Ammon's horn (tissue), 1 donor: ENCODE measurements around the gene GADD45G.
A peak's percentile ranks its signal among the peaks of the same experiment; 100 is the strongest.

Experiments used
- DNase-seq: peaks from one replicate; pipeline ENCODE4 v3.0.0-alpha.2; 2016; ENCODE audit warnings: low spot score

Gene GADD45G

DNA sequence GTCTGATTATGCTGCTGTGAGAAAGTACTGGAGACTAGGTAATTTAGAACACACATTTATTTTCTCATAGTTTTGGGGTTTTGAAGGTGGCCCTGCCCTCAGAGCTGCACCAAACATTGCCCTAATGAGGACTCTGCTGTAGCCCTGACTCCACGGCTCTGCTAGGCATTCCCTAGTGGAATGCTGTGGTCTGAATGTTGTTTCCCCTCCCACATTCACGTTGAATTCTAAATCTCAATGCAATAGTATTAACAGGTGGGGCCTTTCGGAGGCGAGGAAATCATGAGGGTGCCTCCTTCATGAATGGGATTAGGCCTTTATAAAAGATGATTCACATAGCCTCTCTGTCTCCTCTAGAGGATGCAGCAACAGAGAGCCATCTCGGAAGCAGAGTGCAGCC lies 25.7 kb downstream of the GADD45G start:
- DNase-seq: no peak

DNA sequence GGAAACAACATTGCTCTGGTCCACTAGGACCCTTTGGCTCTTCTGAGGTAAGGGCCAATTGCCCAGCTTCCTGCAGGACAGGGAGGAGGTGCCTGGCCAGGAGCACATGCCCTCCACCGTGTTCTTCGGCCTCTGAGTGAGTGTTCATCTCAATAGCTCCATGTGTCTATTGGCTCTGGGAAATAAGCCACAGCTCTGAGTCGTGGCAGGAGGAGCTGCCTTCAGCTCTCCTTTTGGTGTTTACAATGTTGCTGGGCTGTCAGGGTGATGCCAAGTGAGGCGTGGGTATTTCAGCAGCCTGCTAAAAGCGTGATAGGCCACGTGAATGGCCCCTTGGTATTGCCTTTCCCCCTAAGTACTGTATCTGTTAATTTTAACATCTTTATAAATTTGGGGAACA lies 26.6 kb downstream of the GADD45G start:
- DNase-seq: peak; percentile 56

DNA sequence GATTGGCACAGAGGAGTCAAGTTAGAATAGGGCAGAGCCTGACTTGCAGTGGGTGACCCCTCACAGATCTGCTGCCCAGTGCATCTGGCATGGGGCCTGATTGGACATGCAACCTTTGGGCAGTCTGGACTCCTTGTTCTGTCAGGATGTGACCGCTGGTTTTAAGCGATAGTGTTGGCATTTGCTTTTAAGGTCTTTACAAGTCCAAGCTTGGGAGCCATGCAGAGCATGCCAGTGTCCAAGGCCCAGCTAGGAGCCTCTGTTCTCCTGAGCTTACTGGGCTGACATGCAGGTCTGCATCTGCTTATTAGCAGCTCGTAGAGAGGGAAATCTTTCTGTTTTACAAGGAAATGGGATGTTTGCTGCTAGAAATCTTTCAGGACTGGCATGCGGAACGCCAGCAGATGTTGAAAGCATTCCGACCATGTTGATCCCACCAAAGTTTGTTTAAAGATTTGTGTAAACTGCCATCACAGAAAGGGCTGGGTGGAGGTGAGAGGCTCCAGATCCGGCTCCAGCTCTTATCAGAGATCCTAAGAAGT lies 27.5 kb downstream of the GADD45G start:
- DNase-seq: no peak

DNA sequence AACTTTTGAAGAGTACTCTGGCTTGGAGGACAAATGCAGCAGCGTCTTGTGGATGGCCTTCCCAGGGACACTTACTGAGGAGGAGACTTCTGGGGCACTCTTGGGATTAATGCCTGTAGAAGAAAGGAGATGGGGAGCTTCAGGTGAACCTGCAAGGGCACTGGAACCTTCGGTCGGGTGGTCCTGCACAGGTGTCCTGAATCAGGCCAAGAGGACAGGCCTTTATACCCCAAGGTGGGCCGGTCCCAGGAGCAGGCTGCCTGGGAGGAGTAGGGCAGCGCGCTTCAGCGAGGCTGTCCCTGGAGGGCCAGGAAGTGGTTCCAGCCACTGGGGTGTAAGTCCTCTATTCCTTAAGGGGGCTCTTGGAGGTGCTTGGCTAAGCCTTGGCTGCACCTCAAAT lies 27.9 kb downstream of the GADD45G start:
- no peak for DNase-seq

DNA sequence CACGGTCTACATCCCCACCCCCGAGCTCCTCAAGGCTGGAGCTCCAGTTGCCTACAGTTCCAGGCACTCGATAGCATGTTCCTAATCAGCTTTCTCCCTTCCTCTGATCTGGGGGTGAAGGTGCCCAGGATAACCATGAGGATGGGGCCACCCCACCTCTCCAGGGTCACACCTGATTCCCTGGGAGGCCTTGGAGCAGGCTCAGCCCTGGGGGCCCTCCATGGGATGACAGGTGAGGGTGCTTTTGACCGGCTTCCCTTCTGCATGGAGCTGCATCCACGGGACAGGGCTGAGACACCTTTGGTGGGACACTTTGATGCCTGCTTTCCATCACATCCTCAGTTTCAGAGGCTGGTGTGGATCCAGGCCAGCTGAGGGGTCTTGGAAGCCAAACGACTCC lies 28.6 kb downstream of the GADD45G start:
- no peak for DNase-seq

DNA sequence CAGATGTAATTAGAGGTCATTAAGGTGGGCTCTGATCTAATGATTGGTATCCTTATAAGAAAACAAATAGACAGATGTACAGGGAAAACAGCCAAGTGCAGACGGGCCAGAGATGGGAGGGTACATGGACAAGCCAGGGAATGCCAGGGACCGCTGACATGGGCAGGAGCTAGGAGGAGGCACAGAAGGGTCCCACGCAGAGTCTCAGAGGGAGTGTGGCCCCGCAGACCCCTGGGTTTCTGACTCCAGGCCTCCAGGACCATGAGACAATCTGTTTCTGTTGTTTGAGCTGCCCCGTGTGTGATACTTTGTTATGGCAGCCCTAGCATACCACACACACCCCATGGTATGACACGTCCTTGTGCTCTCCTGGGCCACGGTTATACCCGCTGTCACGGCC lies 29.1 kb downstream of the GADD45G start:
- DNase-seq: no peak

DNA sequence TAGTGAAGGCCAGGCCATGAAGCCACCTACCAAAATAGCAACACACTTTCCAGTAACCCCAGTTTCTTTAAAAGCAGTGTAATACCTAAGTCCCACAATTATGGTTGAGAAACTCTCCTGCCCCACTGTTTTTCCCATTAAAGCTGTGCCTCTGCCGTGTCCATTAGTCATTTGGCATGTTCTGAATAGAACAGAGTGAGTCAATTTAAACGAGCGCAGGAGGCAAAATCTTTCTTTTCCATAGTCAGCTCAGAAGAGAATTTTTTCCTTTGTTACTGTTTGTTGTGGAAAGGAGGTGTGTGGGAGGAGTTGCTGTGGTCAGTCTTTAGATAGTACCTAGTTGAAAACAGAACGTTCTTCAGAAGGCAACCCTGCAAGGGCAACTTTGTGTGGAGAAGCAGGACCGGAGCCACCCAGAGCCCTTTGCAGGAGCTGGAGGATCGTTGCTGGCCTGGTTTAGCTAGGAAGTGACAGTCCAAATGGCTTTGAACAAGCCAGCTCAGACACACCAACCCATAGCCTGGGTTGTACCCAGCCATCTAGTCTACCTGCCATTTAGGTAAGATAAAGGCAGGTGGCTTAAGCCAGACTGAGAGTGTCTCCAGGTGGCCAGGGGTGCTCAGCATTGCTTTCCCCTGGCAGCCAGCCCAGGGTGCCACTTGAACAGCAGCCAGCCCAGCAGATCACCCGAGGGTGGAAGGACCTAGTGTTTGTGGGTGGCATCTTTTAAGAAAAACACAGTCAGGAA lies 30.4 kb downstream of the GADD45G start:
- DNase-seq: peak; percentile 36

DNA sequence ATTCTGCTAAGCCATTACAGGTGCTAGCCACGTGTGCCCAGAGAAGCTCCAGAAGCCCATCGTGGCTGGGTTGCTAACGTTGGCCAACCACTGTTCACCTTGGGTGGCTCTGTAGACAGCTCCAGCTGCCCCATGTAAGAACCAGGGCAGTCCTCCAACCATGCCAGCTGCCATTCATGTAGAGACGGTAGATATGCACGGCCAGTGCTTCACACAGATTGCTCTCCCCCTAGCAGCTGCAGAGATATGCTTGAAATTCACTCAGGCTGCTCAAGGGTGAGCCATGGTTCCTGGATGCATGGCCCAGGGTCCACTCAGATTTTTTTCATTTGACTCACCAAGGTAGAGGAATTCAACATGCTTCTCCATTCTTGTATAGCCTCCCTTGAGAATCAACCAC lies 31.0 kb downstream of the GADD45G start:
- no peak for DNase-seq

DNA sequence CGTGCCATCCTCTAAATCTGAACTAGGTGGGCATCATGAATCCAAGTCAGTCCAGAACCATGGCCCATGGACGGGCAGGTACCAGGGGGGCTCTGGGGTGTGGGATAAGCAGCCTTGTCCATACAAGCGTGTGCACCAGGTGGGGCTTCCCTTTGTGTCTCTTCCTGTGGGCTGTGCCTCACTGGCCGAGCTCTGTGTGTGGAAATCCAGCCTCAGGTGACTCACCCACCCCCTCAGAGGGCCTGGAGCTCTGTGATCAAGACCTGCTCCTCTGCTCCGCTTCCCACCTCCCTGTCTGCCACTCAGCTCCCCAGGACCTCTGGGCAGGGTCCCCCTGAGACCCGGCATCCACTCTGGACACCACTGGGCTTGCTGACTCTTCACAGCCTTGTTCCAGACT lies 33.0 kb downstream of the GADD45G start:
- no peak for DNase-seq

DNA sequence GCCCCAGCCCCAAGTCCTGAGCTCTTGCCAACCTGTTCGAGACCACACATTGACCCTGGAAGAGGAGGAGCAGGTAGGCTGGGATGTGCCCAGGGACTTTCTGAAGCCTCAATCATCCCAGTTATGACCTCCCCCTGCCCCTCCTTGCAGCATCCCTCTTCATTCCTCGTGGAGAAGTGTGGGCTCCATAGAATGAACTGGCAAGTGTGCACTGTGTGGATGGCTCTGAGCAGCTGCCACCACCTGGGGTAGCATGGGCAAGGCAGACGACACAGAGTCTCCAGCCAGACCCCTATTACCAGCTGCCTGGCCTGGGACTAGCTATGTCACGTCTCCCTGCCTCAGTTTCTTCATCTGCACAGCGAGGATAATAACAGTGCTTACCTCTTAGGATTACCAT lies 33.5 kb downstream of the GADD45G start:
- no peak for DNase-seq

DNA sequence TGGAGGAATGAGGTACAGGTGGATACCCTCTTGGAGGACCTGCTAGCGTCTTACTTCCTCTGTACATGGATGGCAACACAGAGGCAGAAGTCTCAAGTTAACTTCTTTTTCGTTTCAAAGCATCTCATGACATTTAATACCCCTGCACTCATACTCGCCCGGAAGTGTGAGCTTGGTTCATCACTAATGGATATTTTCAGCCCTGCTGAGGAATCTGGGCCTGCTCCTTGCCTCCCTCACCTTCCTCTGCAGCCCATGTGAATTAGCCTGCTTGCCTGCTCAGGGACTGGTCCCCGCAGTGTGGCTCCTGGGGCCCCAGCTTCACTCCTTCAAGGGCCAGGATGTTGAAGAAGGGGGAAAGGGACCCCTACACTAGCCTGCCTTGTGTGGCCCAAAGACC lies 34.1 kb downstream of the GADD45G start:
- DNase-seq: no peak

DNA sequence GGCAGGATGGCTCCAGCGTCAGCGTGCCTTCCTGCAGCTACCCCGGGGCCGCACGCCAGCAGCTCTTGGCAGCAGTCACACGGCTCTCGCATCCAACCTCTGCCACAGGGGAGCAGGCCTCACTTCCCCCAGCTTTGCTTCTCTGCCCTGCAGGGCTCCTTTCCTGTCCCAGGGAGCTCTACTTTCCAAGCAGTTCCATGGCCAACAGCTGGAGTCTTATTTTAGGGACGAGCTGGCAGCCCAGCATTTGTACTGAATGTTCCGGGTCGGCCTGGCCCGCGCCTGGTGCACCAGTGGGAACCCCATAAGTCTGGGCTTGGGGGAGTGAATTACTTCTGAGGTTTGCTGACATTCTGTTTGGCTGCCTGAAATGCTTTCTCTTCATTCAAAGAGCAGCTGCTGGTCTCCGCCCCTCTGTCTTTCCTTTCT lies 34.6 kb downstream of the GADD45G start:
- DNase-seq: peak; percentile 79

DNA sequence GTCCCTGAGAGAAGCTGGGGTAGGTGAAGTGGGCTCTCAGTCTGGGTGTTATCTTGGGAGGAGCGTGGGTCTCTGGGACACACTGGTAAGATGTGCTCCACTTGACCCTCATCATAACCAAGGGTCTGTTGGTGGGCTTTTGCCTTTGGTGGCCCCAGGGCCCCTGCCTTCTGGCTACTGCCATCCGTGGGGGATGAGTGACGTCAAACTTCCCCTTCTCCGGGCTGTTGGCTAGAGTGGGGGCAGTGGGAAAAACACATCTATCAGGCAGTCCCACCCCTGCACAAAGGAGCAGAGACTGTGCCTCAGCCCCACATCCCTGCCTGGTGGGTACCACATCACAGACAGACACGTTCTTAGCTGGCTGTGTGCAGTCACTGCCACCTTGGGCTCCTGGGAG lies 35.1 kb downstream of the GADD45G start:
- DNase-seq: no peak

DNA sequence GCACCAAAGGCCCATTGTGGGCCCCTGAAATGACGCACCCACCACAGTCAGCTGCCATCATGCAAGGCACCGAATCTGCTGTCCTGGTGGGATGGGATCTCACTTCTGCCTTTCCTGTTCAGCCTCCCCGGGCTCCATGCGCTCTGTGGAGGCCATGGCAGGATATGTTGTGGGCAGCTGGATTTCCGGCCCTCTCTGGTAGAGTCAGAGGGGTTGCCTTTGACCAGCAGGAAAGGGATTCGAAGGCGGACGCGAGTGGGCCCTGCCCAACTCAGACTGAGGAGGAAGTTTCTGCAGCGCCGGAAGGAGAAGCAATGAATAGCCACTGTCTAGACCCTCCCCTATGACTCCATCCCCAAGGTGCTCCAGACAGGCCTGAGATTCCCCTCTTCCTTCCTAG lies 35.5 kb downstream of the GADD45G start:
- peak; percentile 49 for DNase-seq

DNA sequence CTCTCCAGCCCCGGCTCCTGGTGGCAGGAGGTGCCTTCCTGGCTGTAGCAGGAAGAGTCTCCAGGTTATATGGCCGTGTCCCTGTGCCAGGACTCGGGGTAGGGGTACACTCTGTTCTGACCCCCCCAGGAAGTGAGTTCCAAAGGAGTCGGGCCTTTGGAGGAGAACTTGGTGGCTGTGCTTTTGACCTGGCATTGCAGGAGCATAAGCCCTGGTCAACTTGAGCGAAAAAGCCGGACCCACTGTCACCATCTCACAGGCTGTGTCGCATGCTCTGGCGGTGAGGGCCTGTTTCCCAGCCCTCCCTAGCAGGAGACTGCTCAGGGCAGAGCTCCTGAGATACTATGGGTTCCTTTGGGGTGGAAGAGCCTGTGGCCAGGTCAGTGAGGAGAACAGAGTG lies 36.0 kb downstream of the GADD45G start:
- no peak for DNase-seq

DNA sequence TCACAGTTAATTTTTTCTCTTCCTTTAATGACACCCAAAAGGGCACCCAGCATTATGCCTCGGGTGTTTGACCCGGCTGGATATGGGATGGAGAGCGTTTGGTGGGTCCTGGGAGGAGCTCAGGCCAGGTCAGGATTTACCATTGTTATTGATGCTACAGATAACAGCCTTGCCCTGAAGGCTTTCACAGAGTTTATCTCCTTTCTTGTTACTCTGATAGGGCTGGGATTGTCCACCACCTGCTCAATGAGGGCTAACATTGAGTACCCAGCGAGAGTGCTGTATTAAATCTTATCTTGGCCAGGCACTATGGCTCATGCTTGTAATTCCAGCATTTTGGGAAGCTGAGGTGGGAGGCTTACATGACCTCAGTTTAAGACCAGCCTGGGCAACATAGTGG lies 37.2 kb downstream of the GADD45G start:
- no peak for DNase-seq

DNA sequence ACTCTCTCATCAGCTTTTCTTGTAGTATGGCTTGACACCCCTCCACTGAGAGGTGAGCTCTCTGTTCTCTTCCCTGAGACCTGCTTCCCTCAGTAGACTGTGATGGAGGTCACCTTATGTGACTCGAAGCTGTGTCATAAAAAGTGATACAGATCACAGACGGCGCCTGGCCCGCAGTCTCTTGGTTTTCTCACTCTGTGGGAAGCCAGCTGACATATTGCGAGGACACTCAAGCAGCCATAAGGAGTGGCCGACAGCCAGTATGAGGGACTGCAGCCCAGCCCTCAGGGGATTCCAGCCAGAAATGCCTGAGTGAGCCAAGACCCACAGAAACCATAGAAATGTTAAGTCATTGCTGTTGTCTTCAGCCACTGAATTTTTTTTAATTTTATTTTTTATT lies 38.0 kb downstream of the GADD45G start:
- no peak for DNase-seq

DNA sequence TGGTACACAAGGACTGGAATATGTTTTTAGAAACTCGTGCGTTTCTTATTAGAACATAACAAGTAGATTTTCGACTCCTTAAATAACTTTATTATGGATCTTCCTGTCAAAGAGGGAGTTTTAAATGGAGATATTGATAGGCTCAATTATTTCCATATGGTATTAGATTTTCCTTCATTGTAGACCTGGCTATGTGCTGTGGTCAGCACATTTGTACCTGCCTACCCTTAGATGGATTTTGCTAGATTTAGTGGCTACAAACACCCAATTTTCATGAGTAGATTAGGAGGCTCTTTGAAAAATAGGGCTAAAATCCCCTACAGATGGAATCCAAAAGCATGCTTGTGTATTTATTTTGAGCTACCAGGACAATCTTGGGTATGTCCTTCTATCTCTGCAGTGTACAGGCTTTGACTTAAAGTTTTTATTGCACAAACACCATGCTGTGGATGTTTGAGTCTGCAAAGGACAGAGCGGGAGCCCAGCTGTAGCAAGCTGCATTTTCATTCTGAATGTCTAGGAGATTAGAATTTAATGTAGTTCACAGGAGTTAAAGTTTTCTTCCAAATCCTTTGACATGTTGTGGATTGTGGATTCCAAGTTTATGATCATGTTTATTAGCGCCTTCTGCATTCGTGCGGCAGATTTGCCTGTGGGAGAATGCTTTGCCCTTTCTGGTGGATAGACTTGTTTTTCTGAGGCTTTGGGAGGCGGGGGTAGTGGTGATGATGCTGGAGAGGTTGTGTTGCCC lies 41.6 kb downstream of the GADD45G start:
- no peak for DNase-seq

DNA sequence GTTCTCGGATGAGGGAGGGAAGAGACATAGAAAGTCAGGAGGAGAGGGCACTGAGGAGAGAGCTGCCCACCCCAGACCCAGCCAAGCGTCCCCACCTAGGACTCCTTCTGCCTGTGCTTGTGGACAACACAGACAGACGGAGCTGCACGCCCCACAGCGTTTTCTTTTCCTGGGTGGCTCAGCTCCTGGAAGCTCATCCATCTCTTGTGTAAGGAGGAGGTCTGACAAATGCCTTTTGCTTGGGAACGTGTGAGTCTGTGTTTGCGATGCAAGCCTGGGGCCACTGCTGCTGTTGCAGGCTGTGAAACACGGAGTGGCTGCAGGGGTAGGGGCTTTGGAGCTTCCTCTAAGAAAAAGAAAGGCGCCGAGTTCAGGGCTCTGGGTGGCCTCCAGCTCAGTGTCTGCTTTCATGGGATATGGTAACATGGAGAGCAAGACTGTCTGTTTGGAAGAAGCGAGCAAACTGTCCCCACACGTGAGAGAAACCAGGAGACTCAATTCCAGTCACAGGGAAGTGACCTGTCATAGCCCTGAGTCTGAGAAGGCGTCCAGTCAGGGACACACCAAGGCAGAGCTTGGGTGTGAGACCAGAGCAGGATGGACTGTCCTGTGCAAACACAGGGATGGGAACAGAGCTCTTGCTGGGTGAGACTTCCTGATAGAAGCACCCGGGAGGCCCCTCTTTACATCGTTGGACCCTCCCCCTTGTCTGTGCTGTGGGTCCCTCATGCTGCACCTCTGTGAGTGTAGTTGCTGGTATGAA lies 42.7 kb downstream of the GADD45G start:
- DNase-seq: no peak

DNA sequence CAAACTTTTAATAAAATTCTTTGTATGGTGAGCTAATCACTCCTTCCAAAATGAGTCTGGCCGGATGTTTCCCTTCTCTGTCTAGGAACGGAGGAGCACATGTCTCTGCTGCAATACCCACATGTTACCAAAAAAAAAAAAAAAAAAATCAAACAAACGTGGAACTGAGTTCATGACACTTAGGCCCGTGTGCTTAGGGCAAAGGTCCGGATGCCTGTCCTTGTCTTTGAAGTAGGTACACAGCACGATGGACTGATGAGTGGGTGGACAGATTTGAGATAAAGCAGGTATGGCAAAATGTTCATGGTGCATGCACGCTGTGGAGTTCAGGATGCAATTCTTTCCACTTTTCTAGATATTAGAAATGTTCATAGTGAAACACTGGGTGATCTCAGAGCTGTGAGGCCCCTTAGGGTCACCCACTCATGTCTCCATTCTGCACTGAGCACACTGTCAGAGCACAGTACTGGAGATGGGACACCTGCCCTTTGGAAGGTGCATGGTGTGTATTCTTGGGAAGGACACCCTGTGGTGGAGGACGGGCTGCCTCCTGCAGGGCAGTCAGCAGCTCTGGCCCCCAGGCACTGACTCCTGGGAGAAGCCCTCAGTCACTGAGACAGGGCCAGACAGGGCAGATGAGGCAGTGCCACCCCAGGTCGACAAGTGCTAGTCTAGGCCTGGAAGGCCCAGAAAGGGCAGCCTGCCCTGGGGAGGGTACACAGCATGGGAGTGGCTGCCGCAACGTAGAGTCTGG lies 43.6 kb downstream of the GADD45G start:
- no peak for DNase-seq

DNA sequence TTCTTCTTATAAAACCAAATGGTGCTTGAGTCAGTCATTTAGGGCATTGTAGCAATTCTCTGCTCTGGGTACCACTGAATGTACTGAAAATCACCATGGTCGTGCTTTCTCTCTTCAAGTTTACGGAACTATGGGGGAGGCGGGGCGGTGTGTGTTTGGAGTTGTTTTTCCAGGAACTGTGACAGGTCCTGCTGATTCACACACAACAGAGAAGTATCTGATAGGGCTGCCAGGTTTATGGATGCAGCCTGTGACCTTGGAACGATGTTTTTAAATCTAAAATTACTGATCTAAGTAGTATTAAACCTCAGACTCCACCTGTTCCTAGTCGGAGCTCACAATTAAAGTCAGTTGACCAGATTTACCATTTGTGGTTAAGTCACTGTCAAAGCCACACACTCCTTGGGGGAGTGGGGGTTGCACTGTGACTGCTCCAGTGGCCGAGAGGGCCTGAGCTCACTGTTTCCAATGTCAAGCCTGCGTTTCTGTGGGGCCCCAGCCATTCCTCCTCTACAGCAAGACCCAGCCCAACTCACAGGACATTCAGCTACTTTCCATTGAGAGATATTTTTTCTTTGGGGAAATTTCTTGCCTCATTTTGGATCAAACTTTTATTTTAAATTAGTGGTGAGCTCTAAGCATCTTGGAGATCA lies 44.4 kb downstream of the GADD45G start:
- no peak for DNase-seq
